Neuronal stem cell (in vitro differentiated cells): Measurements from ENCODE around the gene IFNAR2.

Source experiments
- DNase-seq: peaks from one replicate; pipeline ENCODE4 v3.0.0-alpha.2; 2013; ENCODE audit warnings: low spot score
- H2AFZ ChIP-seq: one replicate; pipeline ENCODE4 v1.6.1; 2013; ENCODE audit warnings: mild to moderate bottlenecking, low read length, inconsistent platforms
- H2AK5ac ChIP-seq: 2 replicates; pipeline ENCODE4 v1.6.1; 2013; ENCODE audit warnings: low read depth, mild to moderate bottlenecking, inconsistent platforms, low read length, moderate library complexity, mixed read lengths
- H2BK120ac ChIP-seq: 2 replicates; pipeline ENCODE4 v1.6.1; 2013; ENCODE audit warnings: low read depth, mild to moderate bottlenecking, inconsistent platforms, low read length, moderate library complexity, mixed read lengths
- H2BK12ac ChIP-seq: one replicate; pipeline ENCODE4 v1.6.1; 2013; ENCODE audit warnings: low read length, inconsistent platforms
- H2BK15ac ChIP-seq: 2 replicates; pipeline ENCODE4 v1.6.1; 2013; ENCODE audit warnings: mild to moderate bottlenecking, low read length, inconsistent platforms, mixed read lengths
- H2BK5ac ChIP-seq: one replicate; pipeline ENCODE4 v1.6.1; 2013; ENCODE audit warnings: inconsistent platforms, mild to moderate bottlenecking, low read length, moderate library complexity
- H3K14ac ChIP-seq: one replicate; pipeline ENCODE4 v1.6.1; 2013; ENCODE audit warnings: low read length, inconsistent platforms
- H3K18ac ChIP-seq: 2 replicates; pipeline ENCODE4 v1.6.1; 2013; ENCODE audit warnings: low read length, inconsistent platforms
- H3K23ac ChIP-seq: 2 replicates; pipeline ENCODE4 v1.6.1; 2013; ENCODE audit warnings: low read depth, mild to moderate bottlenecking, mixed read lengths, low read length, inconsistent platforms; ENCODE audit not compliant: poor library complexity
- H3K27ac ChIP-seq: replicated peaks from 3 replicates; pipeline ENCODE4 v1.5.1; 2013; ENCODE audit warnings: low read length, inconsistent platforms
- H3K27me3 ChIP-seq, 3 experiments: 2 replicates each; pipeline ENCODE4 v1.6.1; 2013; ENCODE audit warnings: low read length in 3 of 3, mild to moderate bottlenecking in 2 of 3, inconsistent platforms in 1 of 3, low read depth in 1 of 3, mixed read lengths in 1 of 3, moderate library complexity in 1 of 3; ENCODE audit not compliant: control insufficient read depth in 3 of 3, insufficient read depth in 3 of 3
- H3K36me3 ChIP-seq, 2 donors: replicated peaks in 1 of 2; 2 replicates each; pipeline ENCODE4 v1.6.1; 2013; ENCODE audit warnings: low read length in 2 of 2; ENCODE audit not compliant: control insufficient read depth in 2 of 2, insufficient read depth in 2 of 2
- H3K4ac ChIP-seq: 2 replicates; pipeline ENCODE4 v1.6.1; 2013; ENCODE audit warnings: inconsistent platforms, mild to moderate bottlenecking, low read length, moderate library complexity
- H3K4me1 ChIP-seq, 2 donors: 1 replicate in 1 of 2; 2 replicates in 1 of 2; pipeline ENCODE4 v1.6.1; 2013; ENCODE audit warnings: low read length in 2 of 2, low read depth in 1 of 2; ENCODE audit not compliant: control insufficient read depth in 2 of 2, insufficient read depth in 1 of 2
- H3K4me2 ChIP-seq: one replicate; pipeline ENCODE4 v1.6.1; 2013; ENCODE audit warnings: mild to moderate bottlenecking, low read length, inconsistent platforms; ENCODE audit not compliant: insufficient read depth, poor library complexity, severe bottlenecking
- H3K4me3 ChIP-seq, 2 donors: 2 replicates each; pipeline ENCODE4 v1.5.1; 2013; ENCODE audit warnings: low read length in 2 of 2, mild to moderate bottlenecking in 2 of 2, inconsistent platforms in 1 of 2, moderate library complexity in 1 of 2
- H3K79me1 ChIP-seq: one replicate; pipeline ENCODE4 v1.6.1; 2013; ENCODE audit warnings: low read depth, mild to moderate bottlenecking, inconsistent platforms, low read length, moderate library complexity
- H3K9ac ChIP-seq: one replicate; pipeline ENCODE4 v1.6.1; 2013; ENCODE audit warnings: mild to moderate bottlenecking, low read depth, low read length, inconsistent platforms; ENCODE audit not compliant: poor library complexity
- H3K9me3 ChIP-seq, 2 donors: replicated peaks in 1 of 2; 2 replicates each; pipeline versions ENCODE3 to v1.6.1; 2013; ENCODE audit warnings: low read length in 2 of 2, mild to moderate bottlenecking in 2 of 2, inconsistent platforms in 1 of 2, low read depth in 1 of 2, mixed read lengths in 1 of 2, moderate library complexity in 1 of 2; ENCODE audit not compliant: control insufficient read depth in 2 of 2, insufficient read depth in 1 of 2
- H4K8ac ChIP-seq: one replicate; pipeline ENCODE4 v1.6.1; 2013; ENCODE audit warnings: low read depth, mild to moderate bottlenecking, inconsistent platforms, low read length, moderate library complexity
- H4K91ac ChIP-seq: one replicate; pipeline ENCODE4 v1.6.1; 2013; ENCODE audit warnings: low read length, low read depth, mild to moderate bottlenecking, inconsistent platforms; ENCODE audit not compliant: poor library complexity
- WGBS, 2 donors: extraction: QIAGEN DNeasy Blood & Tissue Kit; methylation state at CpG; one replicate each; pipeline ENCODE4 v1.1.7; 2013; ENCODE audit warnings: missing lambda C conversion rate in 2 of 2, mixed read lengths in 1 of 2; ENCODE audit not compliant: insufficient read length in 2 of 2, insufficient replicate concordance in 1 of 2; ENCODE audit errors: extremely low coverage in 2 of 2; 5-methylcytosine and 5-hydroxymethylcytosine counted together

The IFNAR2 gene

GRCh38 chr21:33214056-33214455, 15.7 kb upstream of the IFNAR2 start:
- H3K27me3 ChIP-seq: no peaks in the 10 kb centered on the region
- no peak overlapping the region for H3K9ac ChIP-seq
- H2AFZ ChIP-seq: no peak overlapping the region
- no peak overlapping the region for H3K4ac ChIP-seq
- H3K14ac ChIP-seq: no peak overlapping the region
- no peak overlapping the region for H3K23ac ChIP-seq
- H2BK12ac ChIP-seq: no peak overlapping the region
- H3K4me3 ChIP-seq: no peak overlapping the region
- H3K18ac ChIP-seq: no peak overlapping the region
- H2BK5ac ChIP-seq: no peak overlapping the region
- H3K79me1 ChIP-seq: no peaks in the 10 kb centered on the region
- no peak overlapping the region for H2BK15ac ChIP-seq
- no peaks in the 10 kb centered on the region for H3K36me3 ChIP-seq
- no peak overlapping the region for H4K91ac ChIP-seq
- H2BK120ac ChIP-seq: no peak overlapping the region
- H3K9me3 ChIP-seq: peaks cover 0 to 2% of the 10 kb centered on the region in 2 donors
- no CpG with 5 or more reads among the region's 1 CpG for WGBS, 2 donors
- no peak overlapping the region for H2AK5ac ChIP-seq
- H3K27ac ChIP-seq: no peak overlapping the region
- H4K8ac ChIP-seq: no peak overlapping the region
- H3K4me1 ChIP-seq: peaks cover 0 to 9% of the 10 kb centered on the region in 2 donors
- no peak for DNase-seq
- no peak overlapping the region for H3K4me2 ChIP-seq

GRCh38 chr21:33217138-33217520, 12.6 kb upstream of the IFNAR2 start:
- Histone ChIP-seq H2AK5ac (no peak overlapping the region), H3K27ac (no peak overlapping the region), H2BK15ac (no peak overlapping the region), H2AFZ (no peak overlapping the region), H3K4me1 (peaks cover 0 to 8% of the 10 kb centered on the region in 2 donors), H2BK5ac (no peak overlapping the region), H3K9ac (no peak overlapping the region), H2BK12ac (no peak overlapping the region), H3K79me1 (no peaks in the 10 kb centered on the region), H3K18ac (no peak overlapping the region), H3K36me3 (no peaks in the 10 kb centered on the region), H4K8ac (no peak overlapping the region), H3K4me3 (no peak overlapping the region), H3K23ac (no peak overlapping the region), H3K27me3 (no peaks in the 10 kb centered on the region), H3K9me3 (peaks cover 0 to 2% of the 10 kb centered on the region in 2 donors), H4K91ac (no peak overlapping the region), H3K14ac (no peak overlapping the region), H3K4me2 (no peak overlapping the region), H2BK120ac (no peak overlapping the region), H3K4ac (no peak overlapping the region)
- no peak for DNase-seq
- no CpG with 5 or more reads among the region's 2 CpGs for WGBS, 2 donors

GRCh38 chr21:33219300-33219699, 10.4 kb upstream of the IFNAR2 start:
- Histone ChIP-seq H2BK15ac (no peak overlapping the region), H3K9me3 (no peaks in the 10 kb centered on the region), H3K9ac (no peak overlapping the region), H3K79me1 (no peaks in the 10 kb centered on the region), H3K27me3 (no peaks in the 10 kb centered on the region), H3K23ac (no peak overlapping the region), H2AFZ (no peak overlapping the region), H4K8ac (no peak overlapping the region), H3K4me3 (no peak overlapping the region), H3K14ac (no peak overlapping the region), H2BK12ac (no peak overlapping the region), H2BK5ac (no peak overlapping the region), H3K4me2 (no peak overlapping the region), H2BK120ac (no peak overlapping the region), H3K27ac (no peak overlapping the region), H3K4me1 (peaks cover 0 to 3% of the 10 kb centered on the region in 2 donors), H3K4ac (no peak overlapping the region), H4K91ac (no peak overlapping the region), H2AK5ac (no peak overlapping the region), H3K36me3 (no peaks in the 10 kb centered on the region), H3K18ac (no peak overlapping the region)
- DNase-seq: no peak
- WGBS, 2 donors: no CpG with 5 or more reads among the region's 3 CpGs

GRCh38 chr21:33219954-33220353, 9.8 kb upstream of the IFNAR2 start:
- no peak overlapping the region for H2BK120ac ChIP-seq
- no peak overlapping the region for H2BK15ac ChIP-seq
- no peak overlapping the region for H2AK5ac ChIP-seq
- no peak overlapping the region for H2BK5ac ChIP-seq
- WGBS, 2 donors: no CpG with 5 or more reads among the region's 3 CpGs
- no peak for DNase-seq
- H2AFZ ChIP-seq: no peak overlapping the region
- no peak overlapping the region for H4K91ac ChIP-seq
- H3K4me2 ChIP-seq: no peak overlapping the region
- H3K79me1 ChIP-seq: no peaks in the 10 kb centered on the region
- H2BK12ac ChIP-seq: no peak overlapping the region
- no peaks in the 10 kb centered on the region for H3K9me3 ChIP-seq
- no peak overlapping the region for H3K27ac ChIP-seq
- H3K18ac ChIP-seq: no peak overlapping the region
- H3K23ac ChIP-seq: no peak overlapping the region
- no peak overlapping the region for H3K4me3 ChIP-seq
- no peak overlapping the region for H3K4ac ChIP-seq
- no peak overlapping the region for H3K14ac ChIP-seq
- no peaks in the 10 kb centered on the region for H3K27me3 ChIP-seq
- no peak overlapping the region for H4K8ac ChIP-seq
- H3K4me1 ChIP-seq: peaks cover 0 to 3% of the 10 kb centered on the region in 2 donors
- H3K9ac ChIP-seq: no peak overlapping the region
- no peaks in the 10 kb centered on the region for H3K36me3 ChIP-seq
